ENCODE measurements around the gene NPC2. TPM values are rescaled to one million over a fixed set of nuclear protein-coding genes. Genes with fewer than 3 reads are reported as not detected.

The NPC2 gene
- total and polyA plus RNA-seq, 9 of the 15 experiments (the other 6 are each of a cell fraction or from before 2014, with no cell fraction given), result 16.6 to 74.1 (median 32.6) TPM

GRCh38 chr14:74506411-74506851, 13.3 kb upstream of the NPC2 start:
- CTCF ChIA-PET (ENCODE audit: low intra/inter-chr PET ratio), result no interaction called here
- Histone ChIP-seq H3K79me2 (ENCODE audit: control insufficient read depth, insufficient read depth, low read length) (no peaks in the 10 kb centered on the region), H2AFZ (ENCODE audit: low read depth, low read length) (no peak overlapping the region), H3K4me2 (ENCODE audit: insufficient read depth, low read length) (no peak overlapping the region), H3K27me3 (ENCODE audit: control insufficient read depth in 2 of 2, insufficient read depth in 2 of 2, low read length in 2 of 2) (peaks cover 0 to 53% of the 10 kb centered on the region in 2 experiments; a peak in 3 of 5 replicates), H3K9me3 (replicated peaks; ENCODE audit: control insufficient read depth, insufficient read depth, low read depth, low read length) (no peaks in the 10 kb centered on the region), H3K4me1 (replicated peaks in 1 of 2; ENCODE audit: control insufficient read depth in 2 of 2, insufficient read depth in 2 of 2, low read length in 2 of 2) (peaks cover 0 to 4% of the 10 kb centered on the region in 2 experiments; a peak in 1 of 5 replicates), H3K9me1 (ENCODE audit: control insufficient read depth, insufficient read depth, low read length) (no peaks in the 10 kb centered on the region), H3K27ac (ENCODE audit: extremely low read depth, low read depth, low read length) (no peak overlapping the region), H3K36me3 (ENCODE audit: control insufficient read depth, insufficient read depth, low read length) (no peaks in the 10 kb centered on the region), H3K9ac (ENCODE audit: insufficient read depth in 1 of 2, low read depth in 2 of 2, low read length in 2 of 2) (no peak overlapping the region), H4K20me1 (replicated peaks; ENCODE audit: control insufficient read depth, insufficient read depth, low read length) (no peaks in the 10 kb centered on the region; the same call in 1 of the 2 replicates), H3K4me3 (no peak overlapping the region)
- POLR2A ChIA-PET, result no interaction called here
- FAIRE-seq, result no peak
- intact Hi-C loops (cut with micrococcal nuclease), result no loop called here
- TF ChIP-seq SMARCA4 (IDR thresholded peaks at IDR 0.05) (no peak), TRIM25 (IDR thresholded peaks at IDR 0.05; ENCODE audit: borderline replicate concordance) (no peak), THAP12 (CRISPR knock-in tag; IDR thresholded peaks at IDR 0.05) (no peak), PATZ1 (CRISPR knock-in tag; IDR thresholded peaks at IDR 0.05; ENCODE audit: borderline replicate concordance) (no peak)
- in situ Hi-C loops (cut with MboI), result no loop called here
- ATAC-seq, result no peak
- no peak for DNase-seq (ENCODE audit: extremely low read depth in 1 of 4, low spot score in 3 of 4)
- 3% methylated on average over 6 of the region's 13 CpGs for WGBS (ENCODE audit: insufficient coverage, low coverage, missing lambda C conversion rate)
- no TSS peak for BruUV-seq (replicated peaks)

All from K562 (cell line).